HG03064 (cell line): ENCODE measurements around the gene ZNF343.

Experiments used
- ATAC-seq: cut with Tn5 transposase; IDR thresholded peaks from one replicate; pipeline ENCODE4 v1.9.1; 2021; ENCODE audit warnings: low read depth; ENCODE audit not compliant: unreplicated experiment

Gene ZNF343

DNA sequence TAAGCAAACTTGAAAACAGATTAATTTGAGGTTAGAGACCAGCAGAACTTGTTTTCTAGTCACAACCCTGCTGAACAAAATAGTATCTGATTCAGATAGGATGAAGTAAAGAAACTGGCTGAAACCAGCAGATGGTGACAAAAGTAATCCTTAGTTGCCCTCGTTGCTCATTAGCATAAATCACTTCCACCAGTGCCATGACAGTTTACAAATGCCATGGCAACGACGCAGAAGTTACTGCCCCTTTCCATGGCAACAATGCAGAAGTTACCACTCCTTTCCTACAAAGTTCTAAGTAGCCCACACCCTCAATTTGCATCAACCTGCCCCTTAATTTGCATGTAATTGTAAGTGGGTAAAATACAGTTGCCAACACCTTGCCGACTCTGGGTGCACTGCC, 61.9 kb downstream of the ZNF343 start:
- ATAC-seq, result no peak
